ENCODE data around the gene ASIC2. TPM values are rescaled to one million over a fixed set of nuclear protein-coding genes. Genes with fewer than 3 reads are reported as not detected.

ASIC2 gene
- total and polyA plus RNA-seq, 2 donors (not counting 1 experiment from before 2014, with no cell fraction given): not detected

GRCh38 chr17:33243732-33244131 is 49.4 kb downstream of the ASIC2 start:
- POLR2A ChIA-PET: no interaction called here
- no peak overlapping the region for H3K27ac Mint-ChIP-seq

GRCh38 chr17:33242375-33243124 is 50.5 kb downstream of the ASIC2 start:
- peaks cover 0 to 3% (median 0%) of the 10 kb centered on the region in 3 donors for H3K9me3 ChIP-seq (ENCODE audit: control extremely low read depth in 1 of 3, control insufficient read depth in 2 of 3, insufficient read depth in 1 of 3, low read length in 2 of 3)
- no peaks in the 10 kb centered on the region for H4K20me1 ChIP-seq (ENCODE audit: control insufficient read depth, insufficient read depth, low read length, poor library complexity, severe bottlenecking)
- ATAC-seq (ENCODE audit: low read depth) (no peak), DNase-seq (no peak)
- peaks cover 25% of the 10 kb centered on the region for H3K27me3 Mint-ChIP-seq
- H3K9ac ChIP-seq (ENCODE audit: low read length): no peak overlapping the region
- no peaks in the 10 kb centered on the region for H3K27me3 ChIP-seq (replicated peaks in 1 of 4; ENCODE audit: control extremely low read depth in 1 of 4, control insufficient read depth in 3 of 4, insufficient read depth in 4 of 4, low read length in 3 of 4)
- no peak for TF ChIP-seq EZH2 (IDR thresholded peaks at IDR 0.05; ENCODE audit: borderline replicate concordance, insufficient read depth, low read depth, low read length, poor library complexity, severe bottlenecking)
- TF ChIP-seq, protein P1, sequence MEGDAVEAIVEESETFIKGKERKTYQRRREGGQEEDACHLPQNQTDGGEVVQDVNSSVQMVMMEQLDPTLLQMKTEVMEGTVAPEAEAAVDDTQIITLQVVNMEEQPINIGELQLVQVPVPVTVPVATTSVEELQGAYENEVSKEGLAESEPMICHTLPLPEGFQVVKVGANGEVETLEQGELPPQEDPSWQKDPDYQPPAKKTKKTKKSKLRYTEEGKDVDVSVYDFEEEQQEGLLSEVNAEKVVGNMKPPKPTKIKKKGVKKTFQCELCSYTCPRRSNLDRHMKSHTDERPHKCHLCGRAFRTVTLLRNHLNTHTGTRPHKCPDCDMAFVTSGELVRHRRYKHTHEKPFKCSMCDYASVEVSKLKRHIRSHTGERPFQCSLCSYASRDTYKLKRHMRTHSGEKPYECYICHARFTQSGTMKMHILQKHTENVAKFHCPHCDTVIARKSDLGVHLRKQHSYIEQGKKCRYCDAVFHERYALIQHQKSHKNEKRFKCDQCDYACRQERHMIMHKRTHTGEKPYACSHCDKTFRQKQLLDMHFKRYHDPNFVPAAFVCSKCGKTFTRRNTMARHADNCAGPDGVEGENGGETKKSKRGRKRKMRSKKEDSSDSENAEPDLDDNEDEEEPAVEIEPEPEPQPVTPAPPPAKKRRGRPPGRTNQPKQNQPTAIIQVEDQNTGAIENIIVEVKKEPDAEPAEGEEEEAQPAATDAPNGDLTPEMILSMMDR (IDR thresholded peaks at IDR 0.05): no peak
- ChIA-PET CTCF (no interaction called here), POLR2A (no interaction called here)
- no peak overlapping the region for H3K27ac ChIP-seq (ENCODE audit: low read length in 2 of 2)
- 88% methylated on average over 3 of the region's 8 CpGs for WGBS (ENCODE audit: insufficient coverage)
- H2AFZ ChIP-seq (ENCODE audit: insufficient read depth, low read depth, low read length, poor library complexity, severe bottlenecking): no peak overlapping the region
- H3K4me2 ChIP-seq (replicated peaks; ENCODE audit: low read depth, low read length, poor library complexity, severe bottlenecking): no peak overlapping the region
- H3K79me2 ChIP-seq (ENCODE audit: control insufficient read depth, insufficient read depth, low read length): no peaks in the 10 kb centered on the region
- no peaks in the 10 kb centered on the region for H3K4me1 Mint-ChIP-seq
- intact Hi-C loops (cut with micrococcal nuclease): no loop called here
- H3K9me3 Mint-ChIP-seq (ENCODE audit: insufficient read depth): no peaks in the 10 kb centered on the region
- H3K36me3 ChIP-seq (replicated peaks in 1 of 2; ENCODE audit: control extremely low read depth in 1 of 2, control insufficient read depth in 1 of 2, extremely low read depth in 1 of 2, insufficient read depth in 2 of 2, low read length in 1 of 2): no peaks in the 10 kb centered on the region
- H3K4me3 Mint-ChIP-seq: no peak overlapping the region
- H3K4me3 ChIP-seq (ENCODE audit: control extremely low read depth in 1 of 5, extremely low read depth in 1 of 5, insufficient read depth in 1 of 5, low read depth in 2 of 5, low read length in 4 of 5): no peak overlapping the region
- no peak overlapping the region for H3K27ac Mint-ChIP-seq
- H3K4me1 ChIP-seq (ENCODE audit: control insufficient read depth in 2 of 2, insufficient read depth in 2 of 2, low read length in 2 of 2): no peaks in the 10 kb centered on the region

More at GRCh38 chr17:33243732-33244131, 49.4 kb downstream of the ASIC2 start:
- intact Hi-C loops (cut with micrococcal nuclease): no loop called here
- Histone ChIP-seq H3K4me3 (ENCODE audit: control extremely low read depth in 1 of 5, extremely low read depth in 1 of 5, insufficient read depth in 1 of 5, low read depth in 2 of 5, low read length in 4 of 5) (no peak overlapping the region), H3K9ac (ENCODE audit: low read length) (no peak overlapping the region), H3K4me2 (replicated peaks; ENCODE audit: low read depth, low read length, poor library complexity, severe bottlenecking) (no peak overlapping the region), H2AFZ (ENCODE audit: insufficient read depth, low read depth, low read length, poor library complexity, severe bottlenecking) (no peak overlapping the region), H3K79me2 (ENCODE audit: control insufficient read depth, insufficient read depth, low read length) (no peaks in the 10 kb centered on the region), H3K4me1 (ENCODE audit: control insufficient read depth in 2 of 2, insufficient read depth in 2 of 2, low read length in 2 of 2) (no peaks in the 10 kb centered on the region), H3K27ac (ENCODE audit: low read length in 2 of 2) (no peak overlapping the region), H4K20me1 (ENCODE audit: control insufficient read depth, insufficient read depth, low read length, poor library complexity, severe bottlenecking) (no peaks in the 10 kb centered on the region), H3K36me3 (replicated peaks in 1 of 2; ENCODE audit: control extremely low read depth in 1 of 2, control insufficient read depth in 1 of 2, extremely low read depth in 1 of 2, insufficient read depth in 2 of 2, low read length in 1 of 2) (no peaks in the 10 kb centered on the region), H3K27me3 (replicated peaks in 1 of 4; ENCODE audit: control extremely low read depth in 1 of 4, control insufficient read depth in 3 of 4, insufficient read depth in 4 of 4, low read length in 3 of 4) (no peaks in the 10 kb centered on the region), H3K9me3 (ENCODE audit: control extremely low read depth in 1 of 3, control insufficient read depth in 2 of 3, insufficient read depth in 1 of 3, low read length in 2 of 3) (no peaks in the 10 kb centered on the region)
- WGBS (ENCODE audit: insufficient coverage): 83% methylated on average over 1 of the region's 3 CpGs
- no peak for TF ChIP-seq EZH2 (IDR thresholded peaks at IDR 0.05; ENCODE audit: borderline replicate concordance, insufficient read depth, low read depth, low read length, poor library complexity, severe bottlenecking)
- TF ChIP-seq, protein P1 (IDR thresholded peaks at IDR 0.05): no peak
- no peak overlapping the region for H3K4me3 Mint-ChIP-seq
- ATAC-seq (ENCODE audit: low read depth): no peak
- H3K9me3 Mint-ChIP-seq (ENCODE audit: insufficient read depth): no peaks in the 10 kb centered on the region
- H3K27me3 Mint-ChIP-seq: peaks cover 25% of the 10 kb centered on the region
- CTCF ChIA-PET: no interaction called here
- no peak for DNase-seq
- no peaks in the 10 kb centered on the region for H3K4me1 Mint-ChIP-seq
